GM12878 (cell line): Measurements from ENCODE around the gene RAD51B. TPM values are rescaled to one million over a fixed set of nuclear protein-coding genes. Genes with fewer than 3 reads are reported as not detected.

Source experiments
- ATAC-seq: fragments of 200-7000 bp; cut with Tn5 transposase; 3 replicates; pipeline ENCODE4 v1.9.1; 2020; ENCODE audit warnings: mild to moderate bottlenecking, moderate library complexity
- BruUV-seq: library from RNA; stranded (reverse); fragments of 400-500 nt; replicated peaks from 2 replicates; lab custom pipeline; 2021; lab: Mats Ljungman, UMichigan
- CTCF ChIA-PET: fragments of 300-600 bp; sonication (Branson Sonifier 250); formaldehyde crosslinking; extraction: SDS; loops from one replicate; lab custom pipeline; 2021; ENCODE audit warnings: inconsistent platforms; lab: Yijun Ruan, JAX
- POLR2A ChIA-PET: fragments of 350-600 bp; formaldehyde crosslinking; extraction: SDS; loops from one replicate; lab custom pipeline; 2021; ENCODE audit warnings: inconsistent platforms; lab: Charles Lee
- RAD21 ChIA-PET: fragments of 300-600 bp; sonication (Branson Sonifier 250); formaldehyde crosslinking; loops from one replicate; lab custom pipeline; 2023; ENCODE audit warnings: antibody characterized with exemption; ENCODE audit not compliant: unreplicated experiment; lab: Charles Lee
- SMC1A ChIA-PET: fragments of 300-600 bp; sonication (Branson Sonifier 250); formaldehyde crosslinking; loops from one replicate; lab custom pipeline; 2023; ENCODE audit not compliant: unreplicated experiment, uncharacterized antibody; lab: Charles Lee
- DNase-seq: peaks from one replicate; pipeline ENCODE4 v3.0.0-alpha.2; 2011; ENCODE audit warnings: low read depth, low spot score
- FAIRE-seq: peaks from 3 replicates; lab custom pipeline; 2011; peaks lifted over from hg19 to GRCh38; lab: Jason Lieb, UNC
- H2AFZ ChIP-seq: 2 replicates; pipeline ENCODE4 v1.6.0; 2011; ENCODE audit warnings: low read depth, low read length, control low read depth; ENCODE audit not compliant: control insufficient read depth
- H3K27ac ChIP-seq: 2 replicates; pipeline ENCODE4 v1.5.1; 2011; ENCODE audit warnings: control low read depth; ENCODE audit not compliant: control insufficient read depth, insufficient read depth
- H3K27me3 ChIP-seq, 2 experiments: replicated peaks in 1 of 2; 2 replicates each; pipeline versions ENCODE4 v1.6.0 to v1.6.1; 2011; ENCODE audit warnings: low read length in 1 of 2; ENCODE audit not compliant: control insufficient read depth in 2 of 2, insufficient read depth in 2 of 2
- H3K36me3 ChIP-seq, 2 experiments: 2 replicates each; pipeline ENCODE4 v1.5.1; 2011; ENCODE audit warnings: low read length in 1 of 2; ENCODE audit not compliant: control insufficient read depth in 2 of 2, insufficient read depth in 2 of 2
- H3K4me1 ChIP-seq: 2 replicates; pipeline ENCODE4 v1.6.1; 2011; ENCODE audit warnings: mild to moderate bottlenecking, low read length, moderate library complexity, mixed read lengths; ENCODE audit not compliant: control insufficient read depth, insufficient read depth
- H3K4me2 ChIP-seq: 2 replicates; pipeline ENCODE4 v1.6.0; 2011; ENCODE audit warnings: control low read depth; ENCODE audit not compliant: control insufficient read depth, insufficient read depth
- H3K4me3 ChIP-seq: fragments of 200-600 bp; sonication (generic); 2 replicates; pipeline ENCODE4 v1.5.1; 2016
- H3K79me2 ChIP-seq: 2 replicates; pipeline ENCODE4 v1.6.0; 2011; ENCODE audit warnings: low read length; ENCODE audit not compliant: control insufficient read depth, insufficient read depth
- H3K9ac ChIP-seq: 2 replicates; pipeline ENCODE4 v1.8.0; 2011; ENCODE audit warnings: low read length, control low read depth, mixed read lengths; ENCODE audit not compliant: control insufficient read depth, insufficient read depth
- H3K9me3 ChIP-seq: replicated peaks from 3 replicates; pipeline ENCODE4 v1.5.1; 2011; ENCODE audit warnings: mild to moderate bottlenecking, low read length; ENCODE audit not compliant: control insufficient read depth, insufficient read depth
- H4K20me1 ChIP-seq: 2 replicates; pipeline ENCODE4 v1.6.0; 2011; ENCODE audit not compliant: control insufficient read depth, insufficient read depth
- ASH2L ChIP-seq: fragments of 300-600, 200-600 bp; sonication (generic); IDR thresholded peaks from 2 replicates; pipeline ENCODE4 v1.6.1; 2017; ENCODE audit warnings: low read depth, mild to moderate bottlenecking, borderline replicate concordance
- ATF3 ChIP-seq: IDR thresholded peaks from 2 replicates; pipeline ENCODE4 v1.6.1; 2011; ENCODE audit warnings: low read depth, mild to moderate bottlenecking, low read length, moderate library complexity, borderline replicate concordance; ENCODE audit errors: extremely low read depth
- IRF3 ChIP-seq: fragments of 450-650 bp; IDR thresholded peaks from 2 replicates; pipeline ENCODE4 v1.6.1; 2014; ENCODE audit warnings: mild to moderate bottlenecking
- LARP7 ChIP-seq: fragments of 450-650 bp; IDR thresholded peaks from 2 replicates; pipeline ENCODE4 v1.6.1; 2017; ENCODE audit warnings: mild to moderate bottlenecking
- MTA3 ChIP-seq: IDR thresholded peaks from 2 replicates; pipeline ENCODE4 v1.6.1; 2012; ENCODE audit warnings: low read length, inconsistent platforms, borderline replicate concordance
- POLR2A ChIP-seq: IDR thresholded peaks from 2 replicates; pipeline ENCODE4 v1.6.1; 2011; ENCODE audit warnings: low read depth, mild to moderate bottlenecking, low read length
- RAD51 ChIP-seq: fragments of 450-650 bp; IDR thresholded peaks from 2 replicates; pipeline ENCODE4 v1.6.1; 2016; ENCODE audit warnings: moderate library complexity, mild to moderate bottlenecking, inconsistent platforms
- REST ChIP-seq: IDR thresholded peaks from 2 replicates; pipeline ENCODE4 v1.6.1; 2012; ENCODE audit warnings: mild to moderate bottlenecking, low read depth, low read length
- STAT3 ChIP-seq: IDR thresholded peaks from 2 replicates; pipeline ENCODE4 v1.6.1; 2011; ENCODE audit warnings: low read depth, low read length, improper control_type of control experiment
- TARDBP ChIP-seq: IDR thresholded peaks from 2 replicates; pipeline ENCODE4 v1.6.1; 2016; ENCODE audit warnings: borderline replicate concordance
- WGBS: methylation state at CpG from one replicate; pipeline ENCODE4 v1.1.6; 2016; ENCODE audit warnings: low lambda C conversion rate; ENCODE audit not compliant: insufficient replicate concordance, insufficient coverage; ENCODE audit errors: missing lambda C conversion rate; 5-methylcytosine and 5-hydroxymethylcytosine counted together
- in situ Hi-C: fragments of 300-500 bp; cut with MboI; formaldehyde crosslinking; loops from 9 replicates; pipeline ENCODE4 v1.14.3; 2018; ENCODE audit warnings: mixed read lengths
- intact Hi-C: fragments of 100-400 bp; cut with micrococcal nuclease; formaldehyde crosslinking; loops from one replicate; pipeline ENCODE4 v1.14.2; 2022; ENCODE audit not compliant: unreplicated experiment
- polyA plus RNA-seq, 11 experiments: library from polyadenylated mRNA; depleted of rRNA in 4 of 11; unstranded in 6 of 11; stranded (reverse) in 5 of 11; fragments of >200 nt; fragmentation: Nextera tagmentation in 4 of 11; fragmentation: Illumina TruSeq in 1 of 11; extraction: Ambion mirVana in 4 of 11; extraction: Trizol in 1 of 11; gene quantifications; 1 replicate in 1 of 11; 2 replicates in 10 of 11; pipeline versions ENCODE4 v1.2.1 to v1.2.3, GENCODE V29; 2011 to 2016; ENCODE audit warnings: inconsistent platforms in 2 of 11, missing spikeins in 2 of 11, low read depth in 1 of 11
- total RNA-seq, 4 experiments: library from RNA; depleted of rRNA in 3 of 4; stranded (reverse); fragments of >200 nt in 3 of 4; fragmentation: Illumina TruSeq in 1 of 4; extraction: Trizol in 1 of 4; gene quantifications; 2 replicates each; pipeline versions ENCODE4 v1.2.1 to v1.2.3, GENCODE V29; 2013 to 2021
- TF ChIP-seq, protein P1 (sequence below): fragments of 450-650 bp; formaldehyde crosslinking; IDR thresholded peaks from 2 replicates; pipeline ENCODE4 v1.4.0; 2020; ENCODE audit warnings: mild to moderate bottlenecking, moderate library complexity

RAD51B gene
- total and polyA plus RNA-seq, 10 of the 15 experiments (the other 5 are each of a cell fraction or from before 2014, with no cell fraction given) = 9.8 to 26.8 (median 21.3) TPM

GRCh38 chr14:67955261-67955660, 135.7 kb downstream of the RAD51B start (continued):
- TF ChIP-seq REST = no peak
- TF ChIP-seq ASH2L = no peak
- no peak for TF ChIP-seq POLR2A

GRCh38 chr14:67957946-67958345, 138.4 kb downstream of the RAD51B start:
- Histone ChIP-seq H3K4me3 (no peak overlapping the region), H3K9ac (no peak overlapping the region), H2AFZ (no peak overlapping the region), H3K4me1 (peaks cover 13% of the 10 kb centered on the region; the same call in 1 of the 2 replicates), H3K4me2 (no peak overlapping the region), H3K79me2 (no peaks in the 10 kb centered on the region), H3K9me3 (no peaks in the 10 kb centered on the region; the same call in 2 of the 3 replicates), H3K27me3 (no peaks in the 10 kb centered on the region), H3K27ac (no peak overlapping the region), H4K20me1 (no peaks in the 10 kb centered on the region), H3K36me3 (no peaks in the 10 kb centered on the region)
- ATAC-seq (no peak), FAIRE-seq (no peak), DNase-seq (no peak)
- in situ Hi-C loops = no loop called here
- 97% methylated on average over 3 of the region's 3 CpGs for WGBS
- ChIA-PET POLR2A (interaction anchor here (0.6 kb wide), 1 partner anchor 13 kb away, joined by 3 read pairs; no protein-coding TSS in a partner anchor), CTCF (interaction anchor here (0.6 to 2.0 kb wide), 6 partner anchors 14 to 1172 kb away, joined by 3 to 9 read pairs (median 3); no protein-coding TSS in a partner anchor), SMC1A (interaction anchor here (0.7 to 7.3 kb wide), 5 partner anchors 13 to 290 kb away, joined by 3 to 48 read pairs (median 3); no protein-coding TSS in a partner anchor), RAD21 (interaction anchor here (1.7 kb wide), 1 partner anchor 14 kb away, joined by 4 read pairs; no protein-coding TSS in a partner anchor)
- BruUV-seq = no TSS peak
- intact Hi-C loops = no loop called here
- TF ChIP-seq IRF3 = no peak
- TF ChIP-seq, protein P1, sequence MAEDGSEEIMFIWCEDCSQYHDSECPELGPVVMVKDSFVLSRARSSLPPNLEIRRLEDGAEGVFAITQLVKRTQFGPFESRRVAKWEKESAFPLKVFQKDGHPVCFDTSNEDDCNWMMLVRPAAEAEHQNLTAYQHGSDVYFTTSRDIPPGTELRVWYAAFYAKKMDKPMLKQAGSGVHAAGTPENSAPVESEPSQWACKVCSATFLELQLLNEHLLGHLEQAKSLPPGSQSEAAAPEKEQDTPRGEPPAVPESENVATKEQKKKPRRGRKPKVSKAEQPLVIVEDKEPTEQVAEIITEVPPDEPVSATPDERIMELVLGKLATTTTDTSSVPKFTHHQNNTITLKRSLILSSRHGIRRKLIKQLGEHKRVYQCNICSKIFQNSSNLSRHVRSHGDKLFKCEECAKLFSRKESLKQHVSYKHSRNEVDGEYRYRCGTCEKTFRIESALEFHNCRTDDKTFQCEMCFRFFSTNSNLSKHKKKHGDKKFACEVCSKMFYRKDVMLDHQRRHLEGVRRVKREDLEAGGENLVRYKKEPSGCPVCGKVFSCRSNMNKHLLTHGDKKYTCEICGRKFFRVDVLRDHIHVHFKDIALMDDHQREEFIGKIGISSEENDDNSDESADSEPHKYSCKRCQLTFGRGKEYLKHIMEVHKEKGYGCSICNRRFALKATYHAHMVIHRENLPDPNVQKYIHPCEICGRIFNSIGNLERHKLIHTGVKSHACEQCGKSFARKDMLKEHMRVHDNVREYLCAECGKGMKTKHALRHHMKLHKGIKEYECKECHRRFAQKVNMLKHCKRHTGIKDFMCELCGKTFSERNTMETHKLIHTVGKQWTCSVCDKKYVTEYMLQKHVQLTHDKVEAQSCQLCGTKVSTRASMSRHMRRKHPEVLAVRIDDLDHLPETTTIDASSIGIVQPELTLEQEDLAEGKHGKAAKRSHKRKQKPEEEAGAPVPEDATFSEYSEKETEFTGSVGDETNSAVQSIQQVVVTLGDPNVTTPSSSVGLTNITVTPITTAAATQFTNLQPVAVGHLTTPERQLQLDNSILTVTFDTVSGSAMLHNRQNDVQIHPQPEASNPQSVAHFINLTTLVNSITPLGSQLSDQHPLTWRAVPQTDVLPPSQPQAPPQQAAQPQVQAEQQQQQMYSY (CRISPR knock-in tag) = no peak
- no peak for TF ChIP-seq ATF3
- no peak for TF ChIP-seq LARP7
- no peak for TF ChIP-seq RAD51
- no peak for TF ChIP-seq MTA3
- no peak for TF ChIP-seq TARDBP
- no peak for TF ChIP-seq STAT3
